Astrocyte of the cerebellum (primary cell): Measurements from ENCODE around the gene CTNNBIP1.

ENCODE experiments used
- DNase-seq: peaks from one replicate; pipeline ENCODE4 v3.0.0-alpha.2; 2011; ENCODE audit warnings: low read depth
- H3K4me3 ChIP-seq: 2 replicates; pipeline ENCODE4 v1.5.1; 2011; ENCODE audit warnings: mild to moderate bottlenecking, low read depth, low read length, moderate library complexity
- CTCF ChIP-seq: IDR thresholded peaks from 2 replicates; pipeline ENCODE4 v1.5.1; 2012; ENCODE audit warnings: low read length, low read depth, moderate library complexity, mild to moderate bottlenecking; ENCODE audit errors: missing control alignments
- in situ Hi-C: cut with HindIII; loops from 2 replicates; pipeline ENCODE4 v1.10.0; 2017; ENCODE audit warnings: low sequenced_read_pairs

Gene CTNNBIP1

DNA sequence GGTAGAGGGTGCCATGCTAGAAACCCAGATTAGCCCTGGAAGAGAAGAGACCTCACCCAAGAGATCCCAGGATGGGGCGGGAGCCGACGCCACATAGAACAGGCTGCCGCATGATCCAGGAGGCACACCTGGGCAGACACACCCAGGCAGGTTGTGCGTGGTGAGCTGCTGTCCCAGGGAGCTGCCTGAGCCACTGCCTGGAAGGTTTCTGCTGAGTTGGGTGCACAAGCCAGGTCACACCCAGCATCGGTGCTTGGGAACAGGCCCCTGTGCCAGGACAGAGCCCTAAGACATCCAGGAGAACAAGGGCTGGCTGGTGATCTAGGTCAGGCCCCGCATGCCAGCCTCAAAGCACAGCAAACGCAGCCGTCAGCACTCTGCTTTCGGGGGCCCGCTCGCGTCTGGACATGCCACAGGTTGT is 40.2 kb downstream of the CTNNBIP1 start:
- in situ Hi-C loops = no loop called here
- DNase-seq = no peak
- TF ChIP-seq CTCF = no peak
- no peak overlapping the region for H3K4me3 ChIP-seq

DNA sequence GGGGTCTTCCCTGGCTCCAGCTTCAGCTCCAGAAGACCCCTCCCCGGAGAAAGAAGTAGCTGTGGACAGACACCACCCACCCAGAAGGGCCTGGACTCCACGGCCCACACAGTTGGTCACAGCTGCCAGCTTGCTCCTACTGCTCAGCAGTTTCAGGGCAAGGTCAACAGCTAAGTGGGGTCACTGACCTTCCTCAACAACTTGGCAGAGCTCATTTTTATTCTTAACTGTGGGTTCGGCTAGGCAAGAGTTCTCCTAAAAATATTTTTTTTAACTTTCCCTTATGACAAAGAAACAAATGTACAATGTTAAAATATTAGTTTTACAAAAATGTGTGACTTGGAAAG is 41.9 kb downstream of the CTNNBIP1 start:
- TF ChIP-seq CTCF = no peak
- no peak for DNase-seq
- in situ Hi-C loops = no loop called here
- no peak overlapping the region for H3K4me3 ChIP-seq

DNA sequence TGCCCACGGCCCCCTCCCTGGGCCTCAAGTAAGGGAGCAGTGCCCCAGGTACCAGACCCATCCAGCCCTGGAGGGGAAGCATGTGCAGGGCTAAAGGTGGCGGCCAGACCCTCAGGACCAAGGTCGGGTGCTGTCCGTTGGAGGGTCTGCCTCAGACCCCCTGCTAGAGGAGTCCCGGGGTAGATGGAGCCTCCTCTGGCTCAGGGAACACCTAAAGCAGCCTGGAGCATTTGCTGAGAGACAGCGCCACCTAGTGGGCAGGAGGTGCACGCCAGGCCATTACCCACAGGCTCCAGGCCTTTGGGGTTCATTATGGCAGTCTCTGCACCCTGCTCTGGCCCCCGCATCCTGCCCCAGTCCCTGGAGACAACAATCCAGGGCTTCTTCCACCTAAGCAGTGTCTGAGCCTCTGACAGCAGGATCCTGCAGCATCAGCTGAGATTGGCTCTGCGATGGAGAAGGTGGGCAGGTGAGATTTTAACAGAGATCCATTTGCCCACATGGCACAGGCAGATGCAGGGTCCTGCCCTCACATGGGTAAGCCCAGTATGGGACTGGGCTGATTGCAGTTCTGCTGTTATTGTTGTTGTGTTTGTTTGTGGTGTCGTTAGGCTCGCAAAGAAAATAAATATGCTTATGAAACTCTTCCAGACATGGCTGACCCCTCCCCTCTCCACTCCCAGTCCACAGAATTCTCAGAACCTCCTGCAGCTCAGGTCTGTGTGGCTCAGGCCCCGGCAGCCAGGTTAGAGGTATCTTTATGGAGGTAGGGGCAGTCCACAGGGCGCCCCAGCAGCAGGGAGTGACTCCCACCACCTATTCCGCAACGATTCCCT is 42.4 kb downstream of the CTNNBIP1 start:
- peak; percentile 43 for DNase-seq
- in situ Hi-C loops = no loop called here
- no peak overlapping the region for H3K4me3 ChIP-seq
- TF ChIP-seq CTCF = peak; percentile 95

- in situ Hi-C loops = no loop called here
- DNase-seq = no peak
- no peak overlapping the region for H3K4me3 ChIP-seq
- no peak for TF ChIP-seq CTCF
Measured at GRCh38 chr1:9866836-9867235, 43.2 kb downstream of the CTNNBIP1 start.

DNA sequence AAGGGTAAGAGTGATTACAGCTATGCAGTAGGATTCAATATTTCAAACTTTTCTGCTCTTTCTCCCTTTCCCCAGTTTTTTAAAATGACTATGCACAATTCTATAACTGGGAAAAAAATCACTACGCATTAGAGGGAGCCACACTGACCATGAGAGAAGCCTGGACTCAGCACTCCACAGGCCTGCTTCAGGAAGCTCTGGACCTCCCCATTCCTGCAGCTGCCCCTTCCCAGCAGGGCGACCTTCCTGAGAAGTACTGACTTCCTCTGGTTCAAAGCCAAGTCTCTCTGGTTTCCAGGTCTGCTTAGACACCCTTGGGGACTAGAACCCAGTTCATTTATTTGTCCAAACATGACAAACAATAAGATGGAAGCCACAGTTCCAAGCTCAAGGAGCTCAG is 44.3 kb downstream of the CTNNBIP1 start:
- in situ Hi-C loops = no loop called here
- no peak for TF ChIP-seq CTCF
- no peak overlapping the region for H3K4me3 ChIP-seq
- DNase-seq = no peak

DNA sequence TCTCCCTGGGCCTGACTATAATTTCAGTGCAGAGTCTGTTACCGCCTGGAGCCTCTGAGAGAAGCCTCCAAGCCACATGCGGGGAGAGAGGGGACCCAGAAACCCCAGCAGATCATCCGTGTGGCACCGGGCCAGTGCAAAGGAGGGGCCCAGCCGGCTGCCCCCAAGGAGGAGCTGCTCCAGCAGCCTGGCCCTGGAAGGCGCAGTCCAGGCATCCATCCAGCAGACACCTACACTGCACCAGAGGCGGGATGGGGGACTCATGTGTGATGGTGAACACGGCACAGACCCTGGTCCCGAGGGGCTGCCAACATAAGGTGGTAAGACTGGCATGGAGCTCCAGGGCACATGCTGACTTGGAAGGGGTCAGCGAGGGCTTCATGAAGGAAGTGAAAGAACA is 46.7 kb downstream of the CTNNBIP1 start:
- no peak for DNase-seq
- TF ChIP-seq CTCF = no peak
- no peak overlapping the region for H3K4me3 ChIP-seq
- in situ Hi-C loops = no loop called here
